H9 (cell line): ENCODE results near the gene DUSP16. TPM values are rescaled to one million over a fixed set of nuclear protein-coding genes. Genes with fewer than 3 reads are reported as not detected.

Source experiments
- DNase-seq: peaks from one replicate; pipeline ENCODE4 v3.0.0-alpha.2; 2017
- H2AFZ ChIP-seq: one replicate; pipeline ENCODE4 v1.6.1; 2013; ENCODE audit warnings: mild to moderate bottlenecking, low read length, control low read depth, moderate library complexity
- H2AK5ac ChIP-seq: 2 replicates; pipeline ENCODE4 v1.6.1; 2013; ENCODE audit warnings: low read length, control low read depth, mixed read lengths; ENCODE audit not compliant: insufficient read length
- H2BK120ac ChIP-seq: one replicate; pipeline ENCODE4 v1.6.1; 2013; ENCODE audit warnings: low read depth, mild to moderate bottlenecking, low read length, control low read depth, inconsistent platforms; ENCODE audit not compliant: poor library complexity, severe bottlenecking
- H2BK12ac ChIP-seq: 2 replicates; pipeline ENCODE4 v1.6.1; 2013; ENCODE audit warnings: low read length, control low read depth, mixed read lengths, low read depth; ENCODE audit not compliant: insufficient read length
- H2BK15ac ChIP-seq: 2 replicates; pipeline ENCODE4 v1.6.1; 2013; ENCODE audit warnings: low read depth, low read length, control low read depth
- H2BK20ac ChIP-seq: one replicate; pipeline ENCODE4 v1.6.1; 2013; ENCODE audit warnings: low read depth, mild to moderate bottlenecking, low read length, control low read depth, inconsistent platforms; ENCODE audit not compliant: poor library complexity, severe bottlenecking
- H2BK5ac ChIP-seq: 2 replicates; pipeline ENCODE4 v1.6.1; 2013; ENCODE audit warnings: low read length, control low read depth, mixed read lengths; ENCODE audit not compliant: insufficient read length
- H3K14ac ChIP-seq: 2 replicates; pipeline ENCODE4 v1.6.1; 2013; ENCODE audit warnings: low read length, control low read depth; ENCODE audit not compliant: insufficient read depth
- H3K18ac ChIP-seq: 2 replicates; pipeline ENCODE4 v1.6.1; 2013; ENCODE audit warnings: low read depth, mild to moderate bottlenecking, mixed read lengths, low read length, control low read depth; ENCODE audit not compliant: insufficient read length
- H3K23ac ChIP-seq: 2 replicates; pipeline ENCODE4 v1.6.1; 2013; ENCODE audit warnings: low read length, control low read depth, mixed read lengths, low read depth; ENCODE audit not compliant: insufficient read length
- H3K23me2 ChIP-seq: 2 replicates; pipeline ENCODE4 v1.6.1; 2013; ENCODE audit warnings: low read depth, mild to moderate bottlenecking, mixed read lengths, low read length, control low read depth; ENCODE audit not compliant: insufficient read length, poor library complexity, severe bottlenecking
- H3K27ac ChIP-seq: 2 replicates; pipeline ENCODE4 v1.5.1; 2013; ENCODE audit warnings: low read length, control low read depth, mixed read lengths, low read depth; ENCODE audit not compliant: insufficient read length
- H3K27me3 ChIP-seq: 2 replicates; pipeline ENCODE4 v1.6.1; 2013; ENCODE audit warnings: low read length, control low read depth, inconsistent platforms; ENCODE audit not compliant: insufficient read depth
- H3K4ac ChIP-seq: 2 replicates; pipeline ENCODE4 v1.6.1; 2013; ENCODE audit warnings: low read depth, mild to moderate bottlenecking, control low read depth, inconsistent platforms, low read length, moderate library complexity
- H3K4me1 ChIP-seq: 2 replicates; pipeline ENCODE4 v1.6.1; 2013; ENCODE audit warnings: low read length, control low read depth, inconsistent platforms; ENCODE audit not compliant: insufficient read depth
- H3K4me2 ChIP-seq: 2 replicates; pipeline ENCODE4 v1.6.1; 2013; ENCODE audit warnings: low read length, control low read depth, mixed read lengths; ENCODE audit not compliant: insufficient read length, insufficient read depth
- H3K56ac ChIP-seq: 2 replicates; pipeline ENCODE4 v1.6.1; 2013; ENCODE audit warnings: low read depth, mild to moderate bottlenecking, mixed read lengths, low read length, control low read depth; ENCODE audit not compliant: insufficient read length
- H3K79me1 ChIP-seq: 2 replicates; pipeline ENCODE4 v1.6.1; 2013; ENCODE audit warnings: low read depth, mild to moderate bottlenecking, moderate library complexity, low read length, control low read depth, inconsistent platforms; ENCODE audit not compliant: insufficient read depth, poor library complexity, severe bottlenecking
- H3K79me2 ChIP-seq: 2 replicates; pipeline ENCODE4 v1.6.1; 2013; ENCODE audit warnings: low read length, control low read depth, inconsistent platforms; ENCODE audit not compliant: insufficient read depth
- H3K9ac ChIP-seq: 2 replicates; pipeline ENCODE4 v1.6.1; 2013; ENCODE audit warnings: low read length, control low read depth, mixed read lengths; ENCODE audit not compliant: insufficient read length; ENCODE audit errors: extremely low read depth
- H3K9me3 ChIP-seq: one replicate; pipeline ENCODE4 v1.6.1; 2013; ENCODE audit warnings: low read depth, low read length, inconsistent platforms; ENCODE audit not compliant: control insufficient read depth
- H3T11ph ChIP-seq: one replicate; pipeline ENCODE4 v1.6.1; 2013; ENCODE audit warnings: mild to moderate bottlenecking, low read length, control low read depth, inconsistent platforms
- H4K20me1 ChIP-seq: one replicate; pipeline ENCODE4 v1.6.1; 2013; ENCODE audit not compliant: control insufficient read depth, insufficient read length, insufficient read depth
- H4K5ac ChIP-seq: 2 replicates; pipeline ENCODE4 v1.6.1; 2013; ENCODE audit warnings: low read depth, mild to moderate bottlenecking, mixed read lengths, low read length, control low read depth; ENCODE audit not compliant: insufficient read length
- H4K8ac ChIP-seq: replicated peaks from 2 replicates; pipeline ENCODE4 v1.6.1; 2013; ENCODE audit warnings: low read length, control low read depth, mixed read lengths, low read depth; ENCODE audit not compliant: insufficient read length
- H4K91ac ChIP-seq: 2 replicates; pipeline ENCODE4 v1.6.1; 2013; ENCODE audit warnings: low read depth, mild to moderate bottlenecking, moderate library complexity, mixed read lengths, low read length, control low read depth; ENCODE audit not compliant: insufficient read length
- H3K27ac Mint-ChIP-seq, 3 experiments: 2 replicates in 2 of 3; 3 replicates in 1 of 3; pipeline ENCODE4 v1.8.0; 2020 to 2021; ENCODE audit warnings: mixed read lengths in 3 of 3, mild to moderate bottlenecking in 1 of 3, moderate library complexity in 1 of 3
- H3K27me3 Mint-ChIP-seq: 2 replicates; pipeline ENCODE4 v1.8.0; 2021; ENCODE audit warnings: low read depth, mild to moderate bottlenecking, moderate library complexity, mixed read lengths
- H3K36me3 Mint-ChIP-seq, 3 experiments: 2 replicates in 2 of 3; 3 replicates in 1 of 3; pipeline ENCODE4 v1.8.0; 2020 to 2021; ENCODE audit warnings: low read depth in 3 of 3, mixed read lengths in 3 of 3; ENCODE audit not compliant: insufficient read depth in 1 of 3
- H3K4me1 Mint-ChIP-seq, 2 experiments: 2 replicates each; pipeline ENCODE4 v1.8.0; 2020; ENCODE audit warnings: mixed read lengths in 2 of 2
- H3K4me3 Mint-ChIP-seq, 2 experiments: 2 replicates in 1 of 2; 3 replicates in 1 of 2; pipeline ENCODE4 v1.8.0; 2020 to 2021; ENCODE audit warnings: mild to moderate bottlenecking in 2 of 2, mixed read lengths in 2 of 2, moderate library complexity in 1 of 2
- H3K9me3 Mint-ChIP-seq, 2 experiments: 2 replicates in 1 of 2; 3 replicates in 1 of 2; pipeline ENCODE4 v1.8.0; 2020; ENCODE audit warnings: mild to moderate bottlenecking in 2 of 2, mixed read lengths in 2 of 2, moderate library complexity in 1 of 2
- WGBS: extraction: QIAGEN DNeasy Blood & Tissue Kit; methylation state at CpG from one replicate; pipeline ENCODE4 v1.1.7; 2013; ENCODE audit warnings: missing lambda C conversion rate, low lambda C conversion rate, mixed read lengths; ENCODE audit not compliant: insufficient read length; ENCODE audit errors: extremely low coverage; 5-methylcytosine and 5-hydroxymethylcytosine counted together
- total RNA-seq: library from RNA; stranded (reverse); gene quantifications from 2 replicates; pipeline ENCODE4 v1.2.1, GENCODE V29; 2021
- TF ChIP-seq, protein P1 (sequence below): fragments of 200-600 bp; sonication (generic); conservative IDR thresholded peaks from 3 replicates; pipeline ENCODE4 v1.8.0; 2021; ENCODE audit warnings: antibody characterized with exemption, mild to moderate bottlenecking

DUSP16 gene
- total RNA-seq, 1 experiment from 2014 or later, result 64.0 TPM

GRCh38 chr12:12436831-12437345, 125.8 kb downstream of the DUSP16 start:
- Mint-ChIP-seq H3K4me3 (no peak overlapping the region), H3K4me1 (peaks cover 2% of the 10 kb centered on the region in 2 experiments; a peak in 2 of 4 replicates), H3K9me3 (no peaks in the 10 kb centered on the region; a peak in 1 of 5 replicates), H3K27me3 (no peaks in the 10 kb centered on the region), H3K36me3 (peaks cover 7 to 12% (median 12%) of the 10 kb centered on the region in 3 experiments), H3K27ac (no peak overlapping the region)
- Histone ChIP-seq H2BK5ac (no peak overlapping the region), H2AFZ (no peak overlapping the region), H3K9ac (no peak overlapping the region), H2BK15ac (no peak overlapping the region), H2BK12ac (no peak overlapping the region), H3K79me2 (no peaks in the 10 kb centered on the region), H2BK20ac (no peak overlapping the region), H3K23ac (no peak overlapping the region), H3K18ac (no peak overlapping the region), H3K4ac (no peak overlapping the region), H3K14ac (no peak overlapping the region), H3K23me2 (no peaks in the 10 kb centered on the region), H2AK5ac (no peak overlapping the region), H3K4me1 (no peaks in the 10 kb centered on the region), H4K8ac (no peak overlapping the region), H3K4me2 (no peak overlapping the region), H3K27ac (no peak overlapping the region), H4K20me1 (no peaks in the 10 kb centered on the region), H3K79me1 (no peaks in the 10 kb centered on the region), H4K91ac (no peak overlapping the region), H2BK120ac (no peak overlapping the region), H3T11ph (no peak overlapping the region), H3K9me3 (no peaks in the 10 kb centered on the region), H3K27me3 (no peaks in the 10 kb centered on the region), H3K56ac (no peak overlapping the region), H4K5ac (no peak overlapping the region)
- no CpG with 5 or more reads among the region's 2 CpGs for WGBS
- TF ChIP-seq, protein P1, sequence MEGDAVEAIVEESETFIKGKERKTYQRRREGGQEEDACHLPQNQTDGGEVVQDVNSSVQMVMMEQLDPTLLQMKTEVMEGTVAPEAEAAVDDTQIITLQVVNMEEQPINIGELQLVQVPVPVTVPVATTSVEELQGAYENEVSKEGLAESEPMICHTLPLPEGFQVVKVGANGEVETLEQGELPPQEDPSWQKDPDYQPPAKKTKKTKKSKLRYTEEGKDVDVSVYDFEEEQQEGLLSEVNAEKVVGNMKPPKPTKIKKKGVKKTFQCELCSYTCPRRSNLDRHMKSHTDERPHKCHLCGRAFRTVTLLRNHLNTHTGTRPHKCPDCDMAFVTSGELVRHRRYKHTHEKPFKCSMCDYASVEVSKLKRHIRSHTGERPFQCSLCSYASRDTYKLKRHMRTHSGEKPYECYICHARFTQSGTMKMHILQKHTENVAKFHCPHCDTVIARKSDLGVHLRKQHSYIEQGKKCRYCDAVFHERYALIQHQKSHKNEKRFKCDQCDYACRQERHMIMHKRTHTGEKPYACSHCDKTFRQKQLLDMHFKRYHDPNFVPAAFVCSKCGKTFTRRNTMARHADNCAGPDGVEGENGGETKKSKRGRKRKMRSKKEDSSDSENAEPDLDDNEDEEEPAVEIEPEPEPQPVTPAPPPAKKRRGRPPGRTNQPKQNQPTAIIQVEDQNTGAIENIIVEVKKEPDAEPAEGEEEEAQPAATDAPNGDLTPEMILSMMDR, result no peak
- no peak for DNase-seq
